Measurements from ENCODE around the gene AVP.
"Not testable (repeated sequence)": the region's sequence is repeated elsewhere in the genome, so short reads cannot be mapped to it uniquely, and the experiment has no call there.

The AVP gene

DNA sequence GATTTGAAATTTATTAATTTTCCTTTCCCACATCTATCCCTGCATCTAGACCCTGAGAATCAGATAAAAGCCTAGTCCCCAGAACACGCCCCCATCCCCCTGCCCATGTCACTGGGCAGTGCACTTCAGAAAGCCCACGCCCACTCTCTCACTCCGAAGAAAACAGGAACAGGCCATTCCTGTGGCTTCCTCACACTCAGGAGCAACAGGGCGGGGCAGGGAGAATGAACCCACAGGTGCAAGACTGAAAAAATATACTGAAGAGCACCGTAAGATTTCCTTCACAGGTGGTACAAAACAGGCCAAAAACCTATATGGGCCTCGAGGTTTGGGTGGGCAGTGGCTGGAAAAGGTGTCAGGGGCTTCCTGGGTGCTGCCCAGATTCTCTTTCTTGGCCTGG is 9.7 kb downstream of the AVP start:
- no peaks in the 10 kb centered on the region for H3K4me1 ChIP-seq (ENCODE audit: control insufficient read depth, low read length)
- no peak overlapping the region for H3K4me2 ChIP-seq (ENCODE audit: low read length)
- no peaks in the 10 kb centered on the region for H3K9me3 ChIP-seq (ENCODE audit: control insufficient read depth, insufficient read depth, low read length)
- TF ChIP-seq EZH2phosphoT487 (IDR thresholded peaks at IDR 0.05; ENCODE audit: borderline replicate concordance, low read length) (no peak), CTCF (IDR thresholded peaks at IDR 0.05; ENCODE audit: low read depth, low read length, poor library complexity, severe bottlenecking) (no peak)
- no peaks in the 10 kb centered on the region for H3K36me3 ChIP-seq (ENCODE audit: control insufficient read depth, low read length)
- no peaks in the 10 kb centered on the region for H4K20me1 ChIP-seq (ENCODE audit: control insufficient read depth, insufficient read depth, low read depth, low read length)
- H3K27me3 ChIP-seq (ENCODE audit: control insufficient read depth, low read length), result peaks cover 6% of the 10 kb centered on the region
- H3F3A ChIP-seq (ENCODE audit: control insufficient read depth, insufficient read depth), result no peaks in the 10 kb centered on the region
- H3K9me2 ChIP-seq (replicated peaks; ENCODE audit: control insufficient read depth, low read length), result no peaks in the 10 kb centered on the region
- H3K27ac ChIP-seq (ENCODE audit: low read depth, low read length), result no peak overlapping the region
- H3K4me3 ChIP-seq (ENCODE audit: low read length), result no peak overlapping the region
- H3K79me2 ChIP-seq (ENCODE audit: control insufficient read depth, low read length), result no peaks in the 10 kb centered on the region

DNA sequence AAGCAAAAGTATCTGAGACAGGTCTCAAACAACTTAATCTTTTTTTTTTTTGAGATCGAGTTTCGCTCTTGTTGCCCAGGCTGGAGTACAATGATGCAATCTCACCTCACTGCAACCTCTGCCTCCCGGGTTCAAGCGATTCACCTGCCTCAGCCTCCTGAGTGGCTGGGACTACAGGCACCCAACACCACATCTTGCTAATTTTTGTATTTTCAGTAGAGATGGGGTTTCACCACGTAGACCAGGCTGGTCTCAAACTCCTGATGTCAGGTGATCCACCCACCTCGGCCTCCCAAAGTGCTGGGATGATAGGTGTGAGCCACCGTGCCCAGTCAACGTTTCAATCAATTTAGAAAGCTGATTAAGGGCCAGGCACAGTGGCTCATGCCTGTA is 11.3 kb downstream of the AVP start:
- not testable (repeated sequence) for H3K36me3 ChIP-seq (ENCODE audit: control insufficient read depth, low read length); H3K9me2 ChIP-seq (replicated peaks; ENCODE audit: control insufficient read depth, low read length); H3K9me3 ChIP-seq (ENCODE audit: control insufficient read depth, insufficient read depth, low read length); H3K4me1 ChIP-seq (ENCODE audit: control insufficient read depth, low read length); H3K79me2 ChIP-seq (ENCODE audit: control insufficient read depth, low read length); H3K27ac ChIP-seq (ENCODE audit: low read depth, low read length); H3K4me2 ChIP-seq (ENCODE audit: low read length); H3K4me3 ChIP-seq (ENCODE audit: low read length); H3F3A ChIP-seq (ENCODE audit: control insufficient read depth, insufficient read depth); H4K20me1 ChIP-seq (ENCODE audit: control insufficient read depth, insufficient read depth, low read depth, low read length); H3K27me3 ChIP-seq (ENCODE audit: control insufficient read depth, low read length)

DNA sequence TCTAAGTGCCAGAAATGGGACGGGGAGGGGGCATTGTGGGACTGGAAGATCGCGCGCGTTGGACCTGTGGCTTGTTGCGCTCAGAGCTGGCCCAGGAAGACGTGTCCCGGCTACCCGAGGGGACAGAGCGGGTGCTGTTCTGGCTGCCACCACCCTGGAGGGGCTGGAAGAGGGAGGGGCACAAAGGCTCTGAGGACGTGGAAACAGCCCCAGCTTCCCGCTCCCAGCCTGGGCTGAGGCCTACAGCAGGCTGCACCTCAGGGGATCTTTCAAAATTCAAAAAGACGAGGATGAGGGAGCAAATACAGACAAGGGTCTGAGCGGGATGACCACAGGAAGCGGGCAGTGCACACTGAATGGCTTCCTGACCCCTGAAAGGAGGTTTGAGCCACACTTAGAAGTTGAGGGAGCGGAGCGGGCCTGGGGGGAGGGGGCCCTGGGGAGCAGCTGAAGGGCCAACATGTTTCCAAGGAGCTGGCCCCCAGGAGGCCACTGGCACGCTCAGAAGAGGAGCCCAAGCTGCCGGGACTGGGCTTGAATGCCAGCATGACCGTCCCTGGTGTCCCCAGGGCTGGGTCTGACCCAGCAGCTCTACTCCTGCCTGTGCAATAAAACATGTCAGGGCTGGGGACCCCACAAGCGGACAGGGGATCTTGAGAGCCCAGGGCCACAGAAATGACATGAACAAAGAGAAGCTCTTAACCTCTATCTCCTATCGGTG is 11.8 kb downstream of the AVP start:
- H3K4me1 ChIP-seq (ENCODE audit: control insufficient read depth, low read length), result peaks cover 5% of the 10 kb centered on the region; the same call in 1 of the 2 replicates
- no peaks in the 10 kb centered on the region for H4K20me1 ChIP-seq (ENCODE audit: control insufficient read depth, insufficient read depth, low read depth, low read length)
- H3K4me2 ChIP-seq (ENCODE audit: low read length), result no peak overlapping the region
- no peak overlapping the region for H3K4me3 ChIP-seq (ENCODE audit: low read length)
- no peaks in the 10 kb centered on the region for H3K79me2 ChIP-seq (ENCODE audit: control insufficient read depth, low read length)
- H3F3A ChIP-seq (ENCODE audit: control insufficient read depth, insufficient read depth), result no peaks in the 10 kb centered on the region
- no peak for TF ChIP-seq EZH2phosphoT487 (IDR thresholded peaks at IDR 0.05; ENCODE audit: borderline replicate concordance, low read length)
- no peak for TF ChIP-seq CTCF (IDR thresholded peaks at IDR 0.05; ENCODE audit: low read depth, low read length, poor library complexity, severe bottlenecking)
- no peaks in the 10 kb centered on the region for H3K9me2 ChIP-seq (replicated peaks; ENCODE audit: control insufficient read depth, low read length)
- H3K27ac ChIP-seq (ENCODE audit: low read depth, low read length), result no peak overlapping the region
- H3K27me3 ChIP-seq (ENCODE audit: control insufficient read depth, low read length), result peaks cover 7% of the 10 kb centered on the region
- no peaks in the 10 kb centered on the region for H3K9me3 ChIP-seq (ENCODE audit: control insufficient read depth, insufficient read depth, low read length)
- H3K36me3 ChIP-seq (ENCODE audit: control insufficient read depth, low read length), result no peaks in the 10 kb centered on the region

DNA sequence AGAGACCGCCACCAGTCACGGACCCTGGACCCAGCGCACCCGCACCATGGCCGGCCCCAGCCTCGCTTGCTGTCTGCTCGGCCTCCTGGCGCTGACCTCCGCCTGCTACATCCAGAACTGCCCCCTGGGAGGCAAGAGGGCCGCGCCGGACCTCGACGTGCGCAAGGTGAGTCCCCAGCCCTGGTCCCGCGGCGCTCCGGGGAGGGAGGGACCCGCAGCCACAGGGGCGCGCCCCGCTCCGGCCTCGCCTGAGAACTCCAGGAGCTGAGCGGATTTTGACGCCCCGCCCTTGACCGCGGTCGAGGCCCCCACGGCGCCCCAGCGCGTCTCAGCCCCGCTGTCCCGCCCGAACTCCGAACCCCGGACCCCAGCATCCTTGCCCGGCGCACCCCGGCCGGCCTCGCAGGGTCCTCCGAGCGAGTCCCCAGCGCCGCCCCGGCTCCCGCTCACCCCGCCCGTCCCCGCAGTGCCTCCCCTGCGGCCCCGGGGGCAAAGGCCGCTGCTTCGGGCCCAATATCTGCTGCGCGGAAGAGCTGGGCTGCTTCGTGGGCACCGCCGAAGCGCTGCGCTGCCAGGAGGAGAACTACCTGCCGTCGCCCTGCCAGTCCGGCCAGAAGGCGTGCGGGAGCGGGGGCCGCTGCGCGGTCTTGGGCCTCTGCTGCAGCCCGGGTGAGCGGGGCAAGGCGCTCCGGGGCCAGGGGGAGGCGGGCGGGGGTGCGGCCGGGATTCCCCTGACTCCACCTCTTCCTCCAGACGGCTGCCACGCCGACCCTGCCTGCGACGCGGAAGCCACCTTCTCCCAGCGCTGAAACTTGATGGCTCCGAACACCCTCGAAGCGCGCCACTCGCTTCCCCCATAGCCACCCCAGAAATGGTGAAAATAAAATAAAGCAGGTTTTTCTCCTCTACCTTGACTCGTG is 12.7 kb downstream of the AVP start, which contains the start of gene OXT:
TSS of gene OXT (plus strand) at position 11 of the 920 bp plus-strand sequence. CDS start at position 47, 36 bp downstream.
- Histone ChIP-seq H3F3A (ENCODE audit: control insufficient read depth, insufficient read depth) (no peaks in the 10 kb centered on the region), H3K4me1 (ENCODE audit: control insufficient read depth, low read length) (peaks cover 6% of the 10 kb centered on the region; the same call in 1 of the 2 replicates), H3K4me3 (ENCODE audit: low read length) (no peak within 1 kb of the TSS), H3K4me2 (ENCODE audit: low read length) (no peak within 1 kb of the TSS), H3K9me3 (ENCODE audit: control insufficient read depth, insufficient read depth, low read length) (no peaks in the 10 kb centered on the region), H3K9me2 (replicated peaks; ENCODE audit: control insufficient read depth, low read length) (no peaks in the 10 kb centered on the region), H4K20me1 (ENCODE audit: control insufficient read depth, insufficient read depth, low read depth, low read length) (no peaks in the 10 kb centered on the region), H3K27ac (ENCODE audit: low read depth, low read length) (no peak within 1 kb of the TSS), H3K79me2 (ENCODE audit: control insufficient read depth, low read length) (no peaks in the 10 kb centered on the region), H3K36me3 (ENCODE audit: control insufficient read depth, low read length) (no peaks in the 10 kb centered on the region), H3K27me3 (ENCODE audit: control insufficient read depth, low read length) (peaks cover 4% of the 10 kb centered on the region)
- no peak for TF ChIP-seq EZH2phosphoT487 (IDR thresholded peaks at IDR 0.05; ENCODE audit: borderline replicate concordance, low read length)
- TF ChIP-seq CTCF (IDR thresholded peaks at IDR 0.05; ENCODE audit: low read depth, low read length, poor library complexity, severe bottlenecking), result no peak

All from DOHH2 (cell line).